Hematopoietic multipotent progenitor cell treated with erythropoietin and hydrocortisone succinate and interleukin-3 and kit ligand, for 6 days (in vitro differentiated cells): ENCODE data around the gene SPTBN2.

Experiments used
- DNase-seq: peaks from one replicate; pipeline ENCODE4 v3.0.0-alpha.2; 2015

The SPTBN2 gene

GRCh38 chr11:66637557-66638176 lies 91.3 kb downstream of the SPTBN2 start:
- peak; percentile 35 for DNase-seq

GRCh38 chr11:66636411-66636810 lies 92.6 kb downstream of the SPTBN2 start:
- DNase-seq = no peak
